ENCODE measurements around the gene KY.

KY gene

GRCh38 chr3:134667406-134667805 is 16.6 kb upstream of the KY start:
- no peak for DNase-seq

- DNase-seq: no peak
Measured at GRCh38 chr3:134666885-134667284, 16.1 kb upstream of the KY start.

GRCh38 chr3:134666466-134666865 is 15.6 kb upstream of the KY start:
- DNase-seq: no peak

GRCh38 chr3:134666052-134666451 is 15.2 kb upstream of the KY start:
- no peak for DNase-seq

GRCh38 chr3:134665243-134665642 is 14.4 kb upstream of the KY start:
- DNase-seq: no peak

GRCh38 chr3:134663721-134664456 is 13.1 kb upstream of the KY start:
- DNase-seq: no peak

GRCh38 chr3:134660046-134660441 is 9.2 kb upstream of the KY start:
- DNase-seq: no peak

GRCh38 chr3:134659391-134660045 is 8.7 kb upstream of the KY start:
- DNase-seq: no peak

- no peak for DNase-seq
Measured at GRCh38 chr3:134658555-134658954, 7.7 kb upstream of the KY start.

GRCh38 chr3:134656211-134656800 is 5.5 kb upstream of the KY start:
- DNase-seq: no peak

GRCh38 chr3:134655706-134656105 is 4.9 kb upstream of the KY start:
- no peak for DNase-seq

- no peak for DNase-seq
Measured at GRCh38 chr3:134654031-134654430, 3.2 kb upstream of the KY start.

GRCh38 chr3:134652886-134653630 is 2.2 kb upstream of the KY start:
- no peak for DNase-seq

- DNase-seq: no peak
Measured at GRCh38 chr3:134652409-134652831, 1.6 kb upstream of the KY start.

GRCh38 chr3:134651347-134652041 is 672 bp upstream of the KY start:
- no peak for DNase-seq

GRCh38 chr3:134649106-134649705 is 1.6 kb downstream of the KY start:
- DNase-seq: no peak

GRCh38 chr3:134647902-134648760 is 2.7 kb downstream of the KY start:
- DNase-seq: no peak

- no peak for DNase-seq
Measured at GRCh38 chr3:134646086-134646485, 4.7 kb downstream of the KY start.

- DNase-seq: no peak
Measured at GRCh38 chr3:134645515-134645914, 5.3 kb downstream of the KY start.

- DNase-seq: no peak
Measured at GRCh38 chr3:134644731-134645514, 5.9 kb downstream of the KY start.

Data from activated T-cell treated with anti-CD3 and anti-CD28 coated beads, Interleukin-2, amount 50 U/mL, for 48 hours (primary cell).